22Rv1 (cell line): Measurements from ENCODE around the gene MED10.

ENCODE experiments used
- H3K27ac ChIP-seq: fragments of 450-650 bp; 2 replicates; pipeline ENCODE4 v1.5.1; 2017
- ZFX ChIP-seq: fragments of 450-650 bp; IDR thresholded peaks from 2 replicates; pipeline ENCODE4 v1.6.1; 2017; ENCODE audit warnings: antibody characterized with exemption, borderline replicate concordance
- TF ChIP-seq, protein P1 (sequence below): fragments of 450-650 bp; IDR thresholded peaks from 2 replicates; pipeline ENCODE4 v1.5.1; 2017; ENCODE audit warnings: mild to moderate bottlenecking

Gene MED10

DNA sequence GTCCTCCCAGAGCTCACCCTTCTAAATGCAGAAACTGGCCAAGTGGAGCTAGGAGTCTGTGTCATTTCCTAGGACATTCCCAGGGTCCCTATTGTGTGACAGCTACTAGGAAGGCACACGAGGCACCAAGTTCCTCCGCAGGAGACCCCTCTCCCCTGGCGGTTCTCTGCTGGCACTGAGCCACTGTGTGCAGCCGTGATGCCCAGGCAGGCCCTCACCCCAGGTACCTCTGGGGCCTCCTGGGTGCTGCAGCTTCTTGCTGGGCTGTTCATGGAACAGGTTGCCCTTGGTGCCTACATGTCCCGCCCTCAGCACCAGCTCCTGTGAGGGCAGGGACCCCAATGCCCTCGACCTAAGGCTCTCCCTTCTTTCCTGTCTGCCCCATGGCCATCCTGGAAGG lies 23.1 kb downstream of the MED10 start:
- TF ChIP-seq, protein P1, sequence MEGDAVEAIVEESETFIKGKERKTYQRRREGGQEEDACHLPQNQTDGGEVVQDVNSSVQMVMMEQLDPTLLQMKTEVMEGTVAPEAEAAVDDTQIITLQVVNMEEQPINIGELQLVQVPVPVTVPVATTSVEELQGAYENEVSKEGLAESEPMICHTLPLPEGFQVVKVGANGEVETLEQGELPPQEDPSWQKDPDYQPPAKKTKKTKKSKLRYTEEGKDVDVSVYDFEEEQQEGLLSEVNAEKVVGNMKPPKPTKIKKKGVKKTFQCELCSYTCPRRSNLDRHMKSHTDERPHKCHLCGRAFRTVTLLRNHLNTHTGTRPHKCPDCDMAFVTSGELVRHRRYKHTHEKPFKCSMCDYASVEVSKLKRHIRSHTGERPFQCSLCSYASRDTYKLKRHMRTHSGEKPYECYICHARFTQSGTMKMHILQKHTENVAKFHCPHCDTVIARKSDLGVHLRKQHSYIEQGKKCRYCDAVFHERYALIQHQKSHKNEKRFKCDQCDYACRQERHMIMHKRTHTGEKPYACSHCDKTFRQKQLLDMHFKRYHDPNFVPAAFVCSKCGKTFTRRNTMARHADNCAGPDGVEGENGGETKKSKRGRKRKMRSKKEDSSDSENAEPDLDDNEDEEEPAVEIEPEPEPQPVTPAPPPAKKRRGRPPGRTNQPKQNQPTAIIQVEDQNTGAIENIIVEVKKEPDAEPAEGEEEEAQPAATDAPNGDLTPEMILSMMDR = no peak
- TF ChIP-seq ZFX = no peak

GRCh38 chr5:6354848-6355247 lies 23.5 kb downstream of the MED10 start:
- no peak overlapping the region for H3K27ac ChIP-seq
- TF ChIP-seq ZFX = no peak
- TF ChIP-seq, protein P1 = no peak

More for the DNA sequence above, 23.1 kb downstream of the MED10 start:
- no peak overlapping the region for H3K27ac ChIP-seq

- TF ChIP-seq, protein P1 = no peak
- TF ChIP-seq ZFX = no peak
Observed at GRCh38 chr5:6353602-6354302, 24.6 kb downstream of the MED10 start.

DNA sequence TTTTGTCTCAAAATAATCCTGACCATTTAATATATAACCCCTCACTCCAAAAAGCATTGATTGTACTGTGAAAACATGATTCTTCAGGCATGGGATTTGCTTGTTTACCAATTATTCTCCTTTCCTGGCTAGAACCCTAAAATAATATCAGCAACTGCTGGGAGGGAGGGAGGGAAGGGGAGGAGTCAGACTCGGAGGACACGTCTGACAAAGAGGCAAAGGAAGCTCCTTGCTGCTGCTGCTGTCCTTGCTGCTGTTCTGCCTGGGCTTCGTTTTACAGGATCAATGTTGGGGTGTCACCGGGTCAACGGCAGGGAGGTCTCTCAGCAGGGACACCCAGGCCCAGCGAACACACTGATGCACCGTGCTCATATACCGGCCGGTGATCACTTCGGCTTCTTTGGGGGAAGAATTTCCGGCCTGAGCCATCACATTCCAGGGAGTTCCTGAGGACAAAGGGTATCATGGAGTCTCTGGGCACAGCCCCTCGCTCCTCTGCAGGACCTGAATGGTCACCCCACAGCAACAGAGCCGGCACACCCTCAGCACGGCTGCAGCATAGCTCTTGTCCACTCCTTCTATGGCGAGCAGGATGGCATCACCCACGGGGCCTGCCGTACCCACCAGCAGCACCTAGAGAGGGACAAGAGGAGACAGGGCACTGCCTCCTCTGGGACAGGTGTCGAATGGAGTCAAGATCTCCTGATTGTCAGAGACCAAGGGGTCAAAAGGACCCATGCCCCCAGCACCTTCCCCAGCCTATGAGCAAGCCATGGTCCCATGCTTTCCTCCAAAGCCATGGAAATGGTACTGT lies 27.9 kb downstream of the MED10 start:
- no peak overlapping the region for H3K27ac ChIP-seq
- TF ChIP-seq ZFX = no peak
- TF ChIP-seq, protein P1 = no peak

More at GRCh38 chr5:6353602-6354302, 24.6 kb downstream of the MED10 start:
- no peak overlapping the region for H3K27ac ChIP-seq

GRCh38 chr5:6349387-6349786 lies 29.0 kb downstream of the MED10 start:
- no peak overlapping the region for H3K27ac ChIP-seq
- TF ChIP-seq, protein P1 = no peak
- TF ChIP-seq ZFX = no peak

DNA sequence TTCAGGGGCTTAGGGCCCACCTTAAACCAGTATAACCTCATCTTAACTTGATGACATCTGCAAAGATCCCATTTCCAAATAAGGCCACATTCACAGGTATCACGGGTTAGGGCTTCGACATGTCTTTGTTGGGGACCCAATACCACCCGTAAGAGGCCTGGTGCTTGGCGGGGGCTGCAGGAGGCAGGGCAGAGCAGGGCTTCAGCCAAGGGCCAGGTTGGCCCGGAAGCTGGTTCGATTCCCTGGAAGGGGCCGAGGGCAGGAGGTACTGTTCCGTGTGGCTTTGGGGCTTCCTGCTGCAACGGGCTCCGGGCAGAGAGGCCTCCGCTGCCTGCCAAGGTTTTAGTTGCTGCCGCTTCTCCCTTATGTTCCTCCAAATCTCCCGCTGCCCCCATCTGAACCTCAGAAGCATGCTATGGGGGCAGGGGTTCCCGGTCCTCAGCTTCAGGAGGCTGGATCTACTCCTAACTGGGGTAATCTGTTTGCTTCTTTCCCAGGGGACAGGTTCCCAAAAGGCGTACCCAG lies 29.8 kb downstream of the MED10 start:
- H3K27ac ChIP-seq = no peak overlapping the region
- TF ChIP-seq, protein P1 = no peak
- TF ChIP-seq ZFX = no peak
